OCI-M1 (cell line): ENCODE data around the gene EID1.
A peak's percentile ranks its signal among the peaks of the same experiment; 100 is the strongest.
"Not testable (repeated sequence)": the region's sequence is repeated elsewhere in the genome, so short reads cannot be mapped to it uniquely, and the experiment has no call there.

Experiments
- DNase-seq: peaks from one replicate; lab custom pipeline; 2025; lab: John Stamatoyannopoulos, UW

Gene EID1

GRCh38 chr15:48910554-48910953 lies 32.6 kb downstream of the EID1 start:
- not testable (repeated sequence) for DNase-seq

- no peak for DNase-seq
Observed at GRCh38 chr15:48913141-48913540, 35.2 kb downstream of the EID1 start.

GRCh38 chr15:48914717-48915116 lies 36.8 kb downstream of the EID1 start:
- DNase-seq = peak; percentile 19

- no peak for DNase-seq
Observed at GRCh38 chr15:48915861-48916260, 37.9 kb downstream of the EID1 start.

- no peak for DNase-seq
Observed at GRCh38 chr15:48916721-48917120, 38.8 kb downstream of the EID1 start.

- DNase-seq = no peak
Observed at GRCh38 chr15:48922046-48922445, 44.1 kb downstream of the EID1 start.

GRCh38 chr15:48924528-48925393 lies 46.8 kb downstream of the EID1 start:
- DNase-seq = peak; percentile 69

- DNase-seq = peak; percentile 74
Observed at GRCh38 chr15:48925714-48926223, 47.8 kb downstream of the EID1 start.

GRCh38 chr15:48928877-48929538 lies 51.1 kb downstream of the EID1 start:
- DNase-seq = peak; percentile 37

- DNase-seq = no peak
Observed at GRCh38 chr15:48929661-48930060, 51.7 kb downstream of the EID1 start.
